ENCODE results near the gene IL1RAPL2.

DNA sequence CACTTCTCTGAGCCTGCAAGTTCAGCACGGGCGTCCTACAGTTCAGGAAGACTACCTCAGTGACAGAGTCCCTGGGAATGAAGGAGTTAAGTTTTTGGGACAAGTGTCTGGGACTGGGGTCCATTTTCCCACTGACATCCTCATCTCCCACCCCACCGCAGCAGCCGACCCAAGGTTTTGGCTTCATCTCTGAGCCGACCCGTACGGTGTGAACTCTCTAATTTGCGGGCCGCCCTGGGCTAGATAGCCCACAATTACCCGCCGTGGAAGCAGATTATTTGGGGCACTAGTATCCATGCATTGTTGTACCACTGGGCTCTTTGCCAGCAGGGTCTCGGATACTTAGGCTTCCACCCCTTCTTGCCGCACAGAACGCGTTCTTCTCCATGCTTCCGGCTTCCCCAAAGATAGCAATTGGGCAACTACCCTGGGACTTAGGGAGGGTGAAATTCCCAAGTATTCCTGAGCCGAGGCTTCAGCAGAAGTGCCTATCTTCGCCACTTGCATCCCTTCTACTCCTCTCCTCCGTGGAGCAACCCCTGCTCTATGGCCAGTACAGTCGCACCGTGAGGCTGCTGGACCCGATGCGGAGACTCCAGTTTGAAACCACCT is 2.4 kb downstream of the IL1RAPL2 start:
- TF ChIP-seq, protein P1, sequence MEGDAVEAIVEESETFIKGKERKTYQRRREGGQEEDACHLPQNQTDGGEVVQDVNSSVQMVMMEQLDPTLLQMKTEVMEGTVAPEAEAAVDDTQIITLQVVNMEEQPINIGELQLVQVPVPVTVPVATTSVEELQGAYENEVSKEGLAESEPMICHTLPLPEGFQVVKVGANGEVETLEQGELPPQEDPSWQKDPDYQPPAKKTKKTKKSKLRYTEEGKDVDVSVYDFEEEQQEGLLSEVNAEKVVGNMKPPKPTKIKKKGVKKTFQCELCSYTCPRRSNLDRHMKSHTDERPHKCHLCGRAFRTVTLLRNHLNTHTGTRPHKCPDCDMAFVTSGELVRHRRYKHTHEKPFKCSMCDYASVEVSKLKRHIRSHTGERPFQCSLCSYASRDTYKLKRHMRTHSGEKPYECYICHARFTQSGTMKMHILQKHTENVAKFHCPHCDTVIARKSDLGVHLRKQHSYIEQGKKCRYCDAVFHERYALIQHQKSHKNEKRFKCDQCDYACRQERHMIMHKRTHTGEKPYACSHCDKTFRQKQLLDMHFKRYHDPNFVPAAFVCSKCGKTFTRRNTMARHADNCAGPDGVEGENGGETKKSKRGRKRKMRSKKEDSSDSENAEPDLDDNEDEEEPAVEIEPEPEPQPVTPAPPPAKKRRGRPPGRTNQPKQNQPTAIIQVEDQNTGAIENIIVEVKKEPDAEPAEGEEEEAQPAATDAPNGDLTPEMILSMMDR (IDR thresholded peaks at IDR 0.05) = no peak
- peak; percentile 44 for TF ChIP-seq EZH2 (IDR thresholded peaks at IDR 0.05)
- peak; percentile 19 for TF ChIP-seq EZH2phosphoT487 (IDR thresholded peaks at IDR 0.05)

Data from neural progenitor cell (in vitro differentiated cells).